ENCODE data around the gene SLC6A7.

The SLC6A7 gene

GRCh38 chr5:150179019-150179620, 10.7 kb upstream of the SLC6A7 start:
- Histone ChIP-seq H3K4ac (ENCODE audit: low read depth in 1 of 2, low read length in 2 of 2) (no peak overlapping the region), H3K18ac (ENCODE audit: low read depth in 1 of 2, low read length in 2 of 2) (no peak overlapping the region), H3K9me3 (ENCODE audit: control insufficient read depth, low read length) (no peaks in the 10 kb centered on the region), H4K91ac (ENCODE audit: low read length) (no peak overlapping the region), H2BK120ac (ENCODE audit: low read depth, low read length) (no peak overlapping the region), H2BK12ac (ENCODE audit: low read length in 2 of 2) (no peak overlapping the region), H3K4me1 (ENCODE audit: control insufficient read depth, insufficient read depth, low read depth, low read length) (peaks cover 11% of the 10 kb centered on the region), H2BK15ac (ENCODE audit: low read depth, poor library complexity, severe bottlenecking) (no peak overlapping the region), H3K79me1 (replicated peaks; ENCODE audit: low read length, poor library complexity, severe bottlenecking) (no peaks in the 10 kb centered on the region), H2AK5ac (ENCODE audit: low read length, severe bottlenecking) (no peak overlapping the region), H3K36me3 (ENCODE audit: control insufficient read depth in 1 of 2, insufficient read depth in 2 of 2, low read depth in 1 of 2, low read length in 2 of 2) (no peaks in the 10 kb centered on the region), H3K4me2 (ENCODE audit: low read length, poor library complexity, severe bottlenecking) (no peak overlapping the region), H3K27ac (ENCODE audit: low read length, poor library complexity, severe bottlenecking) (no peak overlapping the region), H4K8ac (ENCODE audit: low read length) (no peak overlapping the region), H3K4me3 (ENCODE audit: insufficient read depth in 1 of 2, low read depth in 1 of 2, low read length in 2 of 2) (no peak overlapping the region), H3K9ac (ENCODE audit: low read length) (peak overlapping the region; percentile 77), H3K23ac (ENCODE audit: low read length in 2 of 2) (no peak overlapping the region), H2BK5ac (ENCODE audit: low read depth, low read length, poor library complexity, severe bottlenecking) (no peak overlapping the region), H2AFZ (ENCODE audit: low read depth, low read length) (no peak overlapping the region), H3K27me3 (ENCODE audit: control insufficient read depth in 1 of 2, insufficient read depth in 1 of 2, low read length in 2 of 2) (no peaks in the 10 kb centered on the region), H3K14ac (ENCODE audit: low read length in 2 of 2) (no peak overlapping the region)
- DNase-seq, result no peak
- 92% methylated on average over 7 of the region's 7 CpGs for WGBS

GRCh38 chr5:150180241-150181026, 9.4 kb upstream of the SLC6A7 start:
- peak overlapping the region; percentile 47 for H4K8ac ChIP-seq (ENCODE audit: low read length)
- no peak overlapping the region for H2BK5ac ChIP-seq (ENCODE audit: low read depth, low read length, poor library complexity, severe bottlenecking)
- H3K23ac ChIP-seq (ENCODE audit: low read length in 2 of 2), result no peak overlapping the region
- WGBS, result 74% methylated on average over 18 of the region's 18 CpGs
- H3K4me1 ChIP-seq (ENCODE audit: control insufficient read depth, insufficient read depth, low read depth, low read length), result peaks cover 10% of the 10 kb centered on the region
- peak overlapping the region; percentile 58 to 77 for H3K18ac ChIP-seq (ENCODE audit: low read depth in 1 of 2, low read length in 2 of 2)
- H3K79me1 ChIP-seq (replicated peaks; ENCODE audit: low read length, poor library complexity, severe bottlenecking), result no peaks in the 10 kb centered on the region
- H2AK5ac ChIP-seq (ENCODE audit: low read length, severe bottlenecking), result peak overlapping the region; percentile 37
- no peaks in the 10 kb centered on the region for H3K27me3 ChIP-seq (ENCODE audit: control insufficient read depth in 1 of 2, insufficient read depth in 1 of 2, low read length in 2 of 2)
- H3K27ac ChIP-seq (ENCODE audit: low read length, poor library complexity, severe bottlenecking), result no peak overlapping the region
- no peak overlapping the region for H3K4me2 ChIP-seq (ENCODE audit: low read length, poor library complexity, severe bottlenecking)
- H2AFZ ChIP-seq (ENCODE audit: low read depth, low read length), result peak overlapping the region; percentile 21
- peak; percentile 27 for DNase-seq
- no peaks in the 10 kb centered on the region for H3K9me3 ChIP-seq (ENCODE audit: control insufficient read depth, low read length)
- H3K36me3 ChIP-seq (ENCODE audit: control insufficient read depth in 1 of 2, insufficient read depth in 2 of 2, low read depth in 1 of 2, low read length in 2 of 2), result no peaks in the 10 kb centered on the region
- H2BK15ac ChIP-seq (ENCODE audit: low read depth, poor library complexity, severe bottlenecking), result peak overlapping the region; percentile 74
- no peak overlapping the region for H2BK12ac ChIP-seq (ENCODE audit: low read length in 2 of 2)
- peak overlapping the region; percentile 77 for H3K9ac ChIP-seq (ENCODE audit: low read length)
- peak overlapping the region in 1 of 2 experiments; percentile 25 for H3K4me3 ChIP-seq (ENCODE audit: insufficient read depth in 1 of 2, low read depth in 1 of 2, low read length in 2 of 2)
- H2BK120ac ChIP-seq (ENCODE audit: low read depth, low read length), result no peak overlapping the region
- peak overlapping the region; percentile 64 for H4K91ac ChIP-seq (ENCODE audit: low read length)
- peak overlapping the region in 1 of 2 experiments; percentile 46 for H3K4ac ChIP-seq (ENCODE audit: low read depth in 1 of 2, low read length in 2 of 2)
- peak overlapping the region in 1 of 2 experiments; percentile 55 for H3K14ac ChIP-seq (ENCODE audit: low read length in 2 of 2)

- H3K36me3 ChIP-seq (ENCODE audit: control insufficient read depth in 1 of 2, insufficient read depth in 2 of 2, low read depth in 1 of 2, low read length in 2 of 2), result no peaks in the 10 kb centered on the region
- no peaks in the 10 kb centered on the region for H3K79me1 ChIP-seq (replicated peaks; ENCODE audit: low read length, poor library complexity, severe bottlenecking)
- no peaks in the 10 kb centered on the region for H3K9me3 ChIP-seq (ENCODE audit: control insufficient read depth, low read length)
- H3K4me1 ChIP-seq (ENCODE audit: control insufficient read depth, insufficient read depth, low read depth, low read length), result peaks cover 9% of the 10 kb centered on the region
- no peak overlapping the region for H2BK5ac ChIP-seq (ENCODE audit: low read depth, low read length, poor library complexity, severe bottlenecking)
- H3K27ac ChIP-seq (ENCODE audit: low read length, poor library complexity, severe bottlenecking), result no peak overlapping the region
- WGBS, result 37% methylated on average over 5 of the region's 5 CpGs
- peak overlapping the region in 1 of 2 experiments; percentile 58 for H3K18ac ChIP-seq (ENCODE audit: low read depth in 1 of 2, low read length in 2 of 2)
- H3K14ac ChIP-seq (ENCODE audit: low read length in 2 of 2), result no peak overlapping the region
- H3K23ac ChIP-seq (ENCODE audit: low read length in 2 of 2), result no peak overlapping the region
- H2AK5ac ChIP-seq (ENCODE audit: low read length, severe bottlenecking), result no peak overlapping the region
- H4K8ac ChIP-seq (ENCODE audit: low read length), result no peak overlapping the region
- H3K4ac ChIP-seq (ENCODE audit: low read depth in 1 of 2, low read length in 2 of 2), result no peak overlapping the region
- DNase-seq, result peak; percentile 77
- no peak overlapping the region for H2BK120ac ChIP-seq (ENCODE audit: low read depth, low read length)
- H3K27me3 ChIP-seq (ENCODE audit: control insufficient read depth in 1 of 2, insufficient read depth in 1 of 2, low read length in 2 of 2), result no peaks in the 10 kb centered on the region
- no peak overlapping the region for H4K91ac ChIP-seq (ENCODE audit: low read length)
- no peak overlapping the region for H2AFZ ChIP-seq (ENCODE audit: low read depth, low read length)
- no peak overlapping the region for H2BK15ac ChIP-seq (ENCODE audit: low read depth, poor library complexity, severe bottlenecking)
- H3K4me2 ChIP-seq (ENCODE audit: low read length, poor library complexity, severe bottlenecking), result no peak overlapping the region
- no peak overlapping the region for H2BK12ac ChIP-seq (ENCODE audit: low read length in 2 of 2)
- no peak overlapping the region for H3K4me3 ChIP-seq (ENCODE audit: insufficient read depth in 1 of 2, low read depth in 1 of 2, low read length in 2 of 2)
- H3K9ac ChIP-seq (ENCODE audit: low read length), result peak overlapping the region; percentile 77
These were observed 8.8 kb upstream of the SLC6A7 start for GRCh38 chr5:150181027-150181426.

- no peaks in the 10 kb centered on the region for H3K79me1 ChIP-seq (replicated peaks; ENCODE audit: low read length, poor library complexity, severe bottlenecking)
- H2AK5ac ChIP-seq (ENCODE audit: low read length, severe bottlenecking), result no peak overlapping the region
- no peak overlapping the region for H3K4ac ChIP-seq (ENCODE audit: low read depth in 1 of 2, low read length in 2 of 2)
- no peak overlapping the region for H3K23ac ChIP-seq (ENCODE audit: low read length in 2 of 2)
- WGBS, result 87% methylated on average over 8 of the region's 9 CpGs
- H3K14ac ChIP-seq (ENCODE audit: low read length in 2 of 2), result no peak overlapping the region
- H2BK12ac ChIP-seq (ENCODE audit: low read length in 2 of 2), result peak overlapping the region in 1 of 2 experiments; percentile 29
- no peak overlapping the region for H3K4me3 ChIP-seq (ENCODE audit: insufficient read depth in 1 of 2, low read depth in 1 of 2, low read length in 2 of 2)
- DNase-seq, result no peak
- H3K18ac ChIP-seq (ENCODE audit: low read depth in 1 of 2, low read length in 2 of 2), result no peak overlapping the region
- H3K36me3 ChIP-seq (ENCODE audit: control insufficient read depth in 1 of 2, insufficient read depth in 2 of 2, low read depth in 1 of 2, low read length in 2 of 2), result no peaks in the 10 kb centered on the region
- H2BK15ac ChIP-seq (ENCODE audit: low read depth, poor library complexity, severe bottlenecking), result no peak overlapping the region
- H4K8ac ChIP-seq (ENCODE audit: low read length), result no peak overlapping the region
- H3K4me2 ChIP-seq (ENCODE audit: low read length, poor library complexity, severe bottlenecking), result no peak overlapping the region
- H4K91ac ChIP-seq (ENCODE audit: low read length), result no peak overlapping the region
- H3K27me3 ChIP-seq (ENCODE audit: control insufficient read depth in 1 of 2, insufficient read depth in 1 of 2, low read length in 2 of 2), result peaks cover 0 to 3% of the 10 kb centered on the region in 2 experiments
- H2AFZ ChIP-seq (ENCODE audit: low read depth, low read length), result no peak overlapping the region
- no peak overlapping the region for H2BK5ac ChIP-seq (ENCODE audit: low read depth, low read length, poor library complexity, severe bottlenecking)
- peaks cover 5% of the 10 kb centered on the region for H3K4me1 ChIP-seq (ENCODE audit: control insufficient read depth, insufficient read depth, low read depth, low read length)
- no peaks in the 10 kb centered on the region for H3K9me3 ChIP-seq (ENCODE audit: control insufficient read depth, low read length)
- H3K9ac ChIP-seq (ENCODE audit: low read length), result peak overlapping the region; percentile 77
- no peak overlapping the region for H2BK120ac ChIP-seq (ENCODE audit: low read depth, low read length)
- no peak overlapping the region for H3K27ac ChIP-seq (ENCODE audit: low read length, poor library complexity, severe bottlenecking)
These were observed 7.9 kb upstream of the SLC6A7 start for GRCh38 chr5:150181766-150182545.
